ENCODE data around the gene OR11H7.
"Not testable (repeated sequence)": the region's sequence is repeated elsewhere in the genome, so short reads cannot be mapped to it uniquely, and the experiment has no call there.

OR11H7 gene

DNA sequence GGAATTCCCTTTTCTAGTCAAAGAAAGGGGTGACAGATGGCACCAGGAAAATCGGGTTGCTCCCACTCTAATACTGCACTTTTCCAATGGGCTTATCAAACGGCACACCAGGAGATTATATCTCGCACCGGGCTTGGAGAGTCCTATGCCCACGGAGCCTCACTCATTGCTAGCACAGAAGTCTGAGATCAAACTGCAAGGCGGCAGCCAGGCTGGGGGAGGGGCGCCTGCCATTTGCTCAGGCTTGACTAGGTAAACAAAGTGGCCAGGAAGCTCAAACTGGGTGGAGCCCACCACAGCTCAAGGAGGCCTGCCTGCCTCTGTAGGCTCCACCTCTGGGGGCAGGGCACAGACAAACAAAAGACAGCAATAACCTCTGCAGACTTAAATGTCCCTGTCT, 51.5 kb downstream of the OR11H7 start:
- not testable (repeated sequence) for DNase-seq
